GM12873 (cell line): Measurements from ENCODE around the gene TBL1X.

Experiments used
- CTCF ChIP-seq: IDR thresholded peaks from 2 replicates; pipeline ENCODE4 v1.5.1; 2012; ENCODE audit warnings: low read depth, mild to moderate bottlenecking, moderate library complexity, low read length, control low read depth; ENCODE audit not compliant: insufficient read depth; ENCODE audit errors: missing control alignments

The TBL1X gene

GRCh38 chrX:9431281-9431680 lies 33.6 kb upstream of the TBL1X start:
- no peak for TF ChIP-seq CTCF

DNA sequence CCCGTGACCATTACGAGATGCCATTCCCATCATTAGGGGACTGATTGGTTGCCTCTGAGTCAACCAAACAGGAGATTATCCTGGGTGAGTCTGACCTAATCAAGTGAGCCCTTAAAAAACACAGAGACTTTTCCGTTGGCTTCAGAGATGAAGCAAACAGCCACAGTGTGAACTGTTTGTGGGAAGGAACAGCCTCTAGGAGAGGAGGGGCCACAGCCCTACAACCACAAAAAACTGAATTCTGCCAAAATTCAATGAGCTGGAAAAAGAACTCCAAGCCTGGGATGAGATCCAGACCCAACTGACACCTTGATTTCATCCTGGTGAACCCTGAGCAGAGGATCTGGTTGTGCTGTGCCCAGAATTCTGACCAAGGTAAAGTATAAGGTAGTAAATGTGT lies 31.3 kb upstream of the TBL1X start:
- TF ChIP-seq CTCF = no peak

DNA sequence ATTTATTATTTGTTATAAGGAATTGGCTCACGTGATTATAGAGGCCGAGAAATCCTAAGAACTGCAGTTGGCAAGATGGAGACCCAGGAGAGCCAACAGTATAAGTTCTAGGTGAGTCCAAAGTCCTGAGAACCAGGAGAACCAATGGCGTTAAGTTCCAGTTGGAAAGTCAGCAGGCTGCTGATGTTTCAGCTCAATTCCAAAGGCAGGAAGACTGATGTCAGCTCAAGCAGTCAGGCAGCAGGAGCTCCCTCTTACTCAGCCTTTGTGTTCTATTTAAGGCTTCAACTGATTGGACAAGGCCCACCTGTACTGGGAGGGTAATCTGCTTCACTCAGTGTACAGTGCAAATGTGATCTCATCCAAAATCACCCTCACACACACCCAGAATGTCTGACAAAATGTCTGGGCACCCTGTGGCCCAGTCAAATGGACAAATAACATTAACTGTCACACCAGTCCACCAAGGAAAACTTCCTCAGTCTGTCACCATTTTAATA lies 30.8 kb upstream of the TBL1X start:
- TF ChIP-seq CTCF = no peak

DNA sequence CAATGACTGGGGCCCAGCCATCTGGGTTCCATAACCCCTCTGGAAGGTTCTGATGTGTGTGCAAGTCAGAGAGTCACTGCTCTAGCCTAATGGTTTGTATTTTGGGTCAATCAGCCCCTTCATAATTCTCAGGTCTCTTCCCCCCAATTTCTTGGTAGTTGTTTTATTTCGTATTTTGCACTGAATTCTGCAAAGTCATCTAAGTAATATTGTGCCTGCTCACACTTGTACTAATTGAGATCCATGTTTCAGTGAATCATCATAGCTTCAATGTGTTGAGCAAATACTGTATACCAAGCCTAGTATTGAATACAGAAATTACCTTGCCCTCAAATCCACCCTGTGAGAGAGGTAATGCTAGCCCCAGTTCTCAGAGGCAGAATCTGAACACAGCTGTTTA lies 28.0 kb upstream of the TBL1X start:
- no peak for TF ChIP-seq CTCF

DNA sequence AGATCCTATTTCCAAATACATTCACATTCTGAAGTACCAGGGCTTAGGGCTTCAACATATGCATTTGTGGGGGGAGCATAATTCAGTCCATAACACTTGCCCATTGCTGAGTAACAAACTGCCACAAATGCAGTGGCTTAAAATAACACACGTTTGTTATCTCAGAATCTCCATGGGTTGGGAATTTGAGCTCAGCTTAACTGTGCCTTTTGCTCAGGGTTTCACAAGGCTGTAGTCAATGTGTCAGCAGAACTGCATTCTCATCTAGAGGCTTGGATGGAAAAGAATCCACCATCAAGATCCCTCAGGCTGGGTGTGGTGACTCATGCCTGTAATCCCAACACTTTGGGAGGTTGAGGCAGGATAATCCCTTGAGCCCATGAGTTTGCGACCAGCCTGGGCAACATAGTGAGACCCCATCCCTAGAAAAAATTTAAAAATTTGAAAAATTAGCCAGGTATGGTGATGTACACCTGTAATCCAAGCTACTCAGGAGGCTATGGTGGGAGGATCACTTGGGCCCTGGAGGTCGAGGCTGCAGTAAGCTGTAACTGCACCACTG lies 25.8 kb upstream of the TBL1X start:
- no peak for TF ChIP-seq CTCF

- TF ChIP-seq CTCF = no peak
These were observed 24.6 kb upstream of the TBL1X start for GRCh38 chrX:9440116-9440844.

DNA sequence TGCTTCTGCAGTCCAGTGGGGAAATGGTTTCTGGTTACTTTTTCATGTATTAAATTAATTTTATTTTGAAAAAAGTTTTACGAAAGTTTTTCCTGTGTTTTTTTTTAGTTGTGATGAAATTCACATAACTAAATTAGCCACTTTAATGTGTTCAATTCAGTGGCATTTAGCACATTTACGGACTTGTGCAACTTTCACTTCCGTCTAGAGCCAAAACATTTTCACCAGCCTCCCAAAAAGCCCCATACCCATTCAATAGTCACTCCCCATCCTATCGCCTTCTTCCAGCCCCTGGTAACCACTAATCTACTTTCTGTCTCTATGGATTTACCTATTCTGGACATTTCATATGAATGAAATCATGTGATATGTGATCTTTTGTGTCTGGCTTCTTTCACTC lies 22.8 kb upstream of the TBL1X start:
- TF ChIP-seq CTCF = no peak
